NCI-H774 (cell line): ENCODE measurements around the gene MCF2L2.
"Not testable (repeated sequence)": the region's sequence is repeated elsewhere in the genome, so short reads cannot be mapped to it uniquely, and the experiment has no call there.

ENCODE experiments used
- DNase-seq: peaks from one replicate; lab custom pipeline; 2025; lab: John Stamatoyannopoulos, UW

Gene MCF2L2

GRCh38 chr3:183233966-183234365, 194.5 kb downstream of the MCF2L2 start:
- DNase-seq, result no peak

- DNase-seq, result no peak
These were observed 197.6 kb downstream of the MCF2L2 start for GRCh38 chr3:183230826-183231225.

DNA sequence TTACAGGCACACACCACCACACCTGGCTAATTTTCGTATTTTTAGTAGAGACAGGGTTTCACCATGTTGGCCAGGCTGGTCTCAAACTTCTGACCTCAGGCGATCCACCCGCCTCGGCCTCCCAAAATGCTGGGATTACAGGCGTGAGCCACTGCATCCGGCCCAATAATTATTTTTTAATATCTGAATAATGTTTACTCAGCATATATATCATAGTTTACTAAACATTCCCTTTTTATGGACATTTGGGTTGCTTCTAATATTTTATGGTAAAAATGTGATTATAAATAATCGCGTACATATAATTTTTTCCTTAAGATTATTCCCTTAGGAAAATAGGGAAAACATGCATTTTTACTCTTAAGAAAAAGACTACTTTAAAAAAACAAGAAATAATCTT, 198.2 kb downstream of the MCF2L2 start:
- not testable (repeated sequence) for DNase-seq

DNA sequence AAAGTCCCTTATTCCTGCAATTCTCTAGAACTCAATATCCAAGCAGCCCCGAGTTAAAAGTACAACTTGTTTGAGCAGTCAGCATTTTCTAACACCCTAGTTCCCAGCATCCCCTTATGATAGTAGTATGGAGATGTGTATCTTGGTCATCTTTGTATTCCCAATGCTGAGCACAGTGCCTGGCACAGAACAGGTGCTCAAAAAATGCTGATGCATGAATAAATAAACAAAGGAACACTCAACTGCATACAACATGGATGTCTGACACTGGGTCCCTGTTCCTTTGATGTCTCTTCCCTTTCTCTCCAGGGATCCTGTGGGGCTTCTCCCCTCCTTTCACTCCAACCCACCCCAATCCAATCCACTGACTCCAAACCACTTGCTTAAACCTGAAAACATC, 199.2 kb downstream of the MCF2L2 start:
- DNase-seq, result no peak

- DNase-seq, result no peak
These were observed 200.8 kb downstream of the MCF2L2 start for GRCh38 chr3:183227586-183227985.

GRCh38 chr3:183226333-183226890, 202.0 kb downstream of the MCF2L2 start:
- DNase-seq, result no peak

DNA sequence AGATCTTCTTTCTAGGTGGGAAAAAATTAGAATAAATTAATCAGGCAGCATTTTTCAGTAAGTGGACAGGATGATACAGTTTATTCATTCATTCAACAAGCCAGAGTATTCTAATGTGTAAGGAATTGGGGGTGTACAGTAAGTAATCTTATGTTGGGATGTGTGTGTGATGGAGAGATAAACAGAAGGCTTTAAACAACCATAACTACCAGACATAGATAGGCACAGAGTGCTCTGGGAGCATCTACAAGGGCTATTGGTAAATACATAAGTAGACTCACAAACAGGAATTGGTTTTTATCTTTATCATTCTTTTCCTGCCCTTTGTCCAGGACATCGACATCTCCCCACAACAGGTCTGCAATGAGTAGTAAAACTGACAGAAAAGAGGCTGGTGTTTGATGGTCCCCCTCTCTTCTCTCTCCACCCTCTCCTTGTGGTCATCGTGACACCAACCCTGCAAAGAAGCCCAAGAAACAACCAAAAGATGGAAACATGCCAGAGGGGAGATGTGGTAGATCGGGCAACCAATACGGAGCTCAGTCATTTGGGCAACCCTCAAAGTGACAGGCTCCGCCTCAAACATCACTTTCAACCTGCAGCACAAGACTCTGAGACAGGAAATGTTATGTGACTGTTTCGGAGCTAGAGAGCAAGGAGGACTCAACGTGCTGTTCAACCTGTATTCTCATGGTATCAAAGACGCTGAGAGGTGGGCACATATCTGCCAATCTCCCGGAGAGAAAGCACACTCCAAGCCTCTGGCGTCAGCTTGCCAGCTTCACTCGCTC, 204.0 kb downstream of the MCF2L2 start:
- DNase-seq, result no peak

GRCh38 chr3:183222631-183223235, 205.7 kb downstream of the MCF2L2 start:
- DNase-seq, result no peak

DNA sequence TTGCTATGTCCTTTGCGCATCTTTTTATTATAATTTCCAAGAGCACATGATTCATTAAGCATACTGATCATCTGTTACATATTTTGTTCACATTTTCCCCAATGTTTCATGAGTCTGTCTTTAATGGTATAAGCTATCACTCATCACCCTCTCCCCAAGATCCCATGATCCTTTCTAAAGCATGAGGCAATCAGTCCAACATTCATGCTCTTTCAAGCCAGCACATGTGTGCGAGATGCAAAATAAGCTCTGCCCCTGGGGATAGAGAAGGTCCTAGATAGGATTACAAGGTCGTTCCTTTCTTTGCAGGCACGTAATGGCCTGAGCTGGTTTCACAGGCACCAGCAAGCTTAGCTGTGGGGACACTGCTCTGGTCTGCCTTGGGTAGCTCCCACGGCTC, 207.6 kb downstream of the MCF2L2 start:
- no peak for DNase-seq

DNA sequence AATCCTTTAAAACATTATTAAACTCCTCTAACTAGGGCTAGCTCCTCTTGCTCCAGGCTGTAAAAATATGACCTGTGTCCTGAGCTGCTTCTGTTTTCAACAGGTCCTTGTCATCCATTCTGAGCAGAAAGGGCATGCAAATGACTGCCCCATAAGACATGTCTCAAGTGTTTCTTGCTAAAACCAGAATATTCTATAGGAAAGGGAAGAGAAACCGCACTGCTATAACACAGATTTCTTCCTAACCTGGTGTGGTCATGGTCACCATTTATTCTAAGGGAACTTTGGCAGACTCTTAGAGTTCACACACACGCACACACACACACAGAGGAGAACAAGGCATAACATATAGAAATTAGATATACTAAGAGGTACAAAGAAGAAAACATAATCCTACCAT, 209.6 kb downstream of the MCF2L2 start:
- DNase-seq, result no peak

DNA sequence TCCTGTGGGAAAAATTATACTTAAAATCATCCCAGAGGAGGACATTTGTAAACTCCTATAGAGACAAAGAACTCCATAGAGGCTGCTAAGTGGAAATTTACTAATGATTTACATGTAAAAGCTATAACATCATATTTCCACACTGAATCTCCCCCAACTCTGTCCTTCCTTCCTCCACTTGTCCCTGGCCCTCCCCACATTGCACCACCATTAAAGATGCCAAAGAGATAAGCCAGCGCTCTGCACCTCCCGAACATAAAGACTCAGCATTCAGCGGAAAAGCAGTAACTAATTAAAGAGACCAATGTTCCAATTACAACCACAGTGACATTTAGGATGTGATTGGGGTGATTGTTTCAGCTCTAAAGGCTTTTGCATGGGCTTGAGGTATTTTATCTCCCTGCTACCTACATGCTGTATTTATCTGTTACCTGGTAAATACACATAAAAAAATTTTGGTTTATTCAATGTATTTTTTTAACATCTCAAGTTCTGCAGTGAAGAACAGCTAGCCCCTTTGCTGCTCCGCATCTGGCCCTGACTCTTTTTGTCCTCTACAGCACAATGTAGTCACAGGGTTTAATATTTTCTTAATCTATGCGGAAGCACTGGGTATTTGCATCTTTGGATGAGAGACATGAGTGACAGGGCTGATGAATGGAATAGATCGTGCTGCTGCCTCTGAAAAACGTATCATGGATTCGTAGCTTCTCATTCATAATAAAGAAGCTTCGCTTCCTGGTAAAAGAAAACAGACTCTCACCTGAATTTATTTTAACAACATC, 210.7 kb downstream of the MCF2L2 start:
- no peak for DNase-seq

- no peak for DNase-seq
These were observed 212.7 kb downstream of the MCF2L2 start for GRCh38 chr3:183215591-183216202.

DNA sequence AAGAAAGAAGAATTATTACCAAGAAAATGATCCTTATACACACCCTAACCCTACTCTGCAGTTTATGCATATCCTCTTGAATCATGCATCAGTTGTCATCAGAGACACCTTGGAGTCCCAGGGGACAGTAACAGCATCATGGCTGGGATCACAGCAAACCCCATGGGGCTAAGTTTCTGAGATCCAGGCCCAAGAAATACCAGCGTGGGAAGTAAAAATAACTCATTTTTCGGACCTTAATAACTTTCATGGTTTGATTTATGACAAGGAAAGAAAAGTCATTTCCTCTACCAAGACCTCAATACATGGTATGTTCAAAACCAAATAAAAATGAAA, 214.2 kb downstream of the MCF2L2 start:
- no peak for DNase-seq

DNA sequence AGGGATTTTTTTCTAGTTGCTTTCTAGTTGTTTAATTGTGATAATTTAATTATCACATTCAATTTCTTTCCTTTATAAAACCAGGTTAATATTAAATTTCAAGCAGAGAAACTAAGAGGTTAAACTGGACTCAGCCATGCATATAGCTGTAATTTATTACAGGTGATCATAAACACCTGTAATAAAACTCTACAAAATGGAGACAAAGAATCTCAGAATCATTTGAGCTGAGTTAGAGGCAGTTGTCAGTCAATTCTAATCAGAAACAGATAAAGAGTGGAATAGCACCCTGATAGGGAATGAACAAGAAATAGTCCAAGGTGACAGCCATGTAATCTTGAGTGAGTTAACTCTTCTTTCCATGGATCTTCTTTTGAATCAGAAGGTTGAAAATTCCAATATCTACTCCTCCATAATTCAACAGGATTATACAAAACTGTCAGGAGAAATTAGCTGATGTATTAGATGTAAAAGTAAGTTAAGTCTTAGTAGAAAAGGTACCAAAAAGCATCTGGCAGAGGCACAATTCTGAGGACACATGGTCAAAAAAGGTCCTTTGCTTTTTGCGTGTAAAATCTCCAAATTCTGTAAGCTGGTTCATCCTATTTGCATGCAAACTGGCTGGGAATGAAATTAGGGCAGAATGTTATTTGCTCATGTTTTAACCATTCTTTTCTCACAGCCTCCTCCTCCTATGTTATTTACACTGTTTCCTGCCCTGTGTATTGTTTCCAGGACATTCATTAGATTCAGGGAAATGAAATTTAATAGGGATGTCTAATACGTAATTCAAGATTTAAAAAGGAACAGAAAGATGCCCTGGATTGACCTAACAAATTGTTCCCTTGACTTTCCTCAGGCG, 214.8 kb downstream of the MCF2L2 start:
- DNase-seq, result peak; percentile 29

DNA sequence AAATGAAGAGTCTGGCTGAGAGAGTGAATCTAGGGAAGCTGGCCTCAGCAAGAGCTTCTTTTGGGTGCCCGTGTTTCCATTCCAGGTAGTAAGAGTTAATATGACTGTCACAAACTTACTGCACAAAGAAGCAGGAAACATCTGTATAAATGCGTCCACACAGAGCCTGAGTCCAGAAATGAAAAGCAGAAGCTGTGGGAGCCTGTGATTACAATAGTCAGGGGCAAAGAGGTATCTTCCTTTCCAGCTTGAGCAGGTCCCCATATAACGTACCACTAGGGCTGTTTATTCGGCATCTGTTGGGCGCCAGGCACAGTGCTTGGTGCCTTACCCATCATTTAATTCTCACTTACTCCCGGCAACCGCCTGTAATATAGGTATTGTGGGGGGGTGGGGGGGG, 215.9 kb downstream of the MCF2L2 start:
- DNase-seq, result no peak

- no peak for DNase-seq
These were observed 216.3 kb downstream of the MCF2L2 start for GRCh38 chr3:183212096-183212495.

DNA sequence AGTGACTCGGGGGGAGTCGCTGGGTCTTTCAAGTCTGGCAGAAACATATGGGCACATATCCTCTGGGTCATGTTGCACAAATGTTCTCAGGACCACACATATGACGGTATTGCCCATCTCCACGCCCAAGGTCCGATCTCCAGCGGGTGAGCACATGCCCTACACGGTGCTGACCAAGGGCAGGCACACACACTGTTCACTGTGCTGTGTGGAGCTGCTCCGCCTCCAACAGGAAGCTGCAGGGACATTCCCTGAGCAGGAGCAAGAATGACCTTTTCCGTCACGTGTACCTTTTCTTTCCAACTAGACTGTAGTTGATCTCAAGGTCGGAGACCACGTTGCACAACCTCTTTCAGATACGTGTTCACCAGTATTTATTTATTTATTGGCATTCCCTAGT, 217.1 kb downstream of the MCF2L2 start:
- DNase-seq, result no peak

DNA sequence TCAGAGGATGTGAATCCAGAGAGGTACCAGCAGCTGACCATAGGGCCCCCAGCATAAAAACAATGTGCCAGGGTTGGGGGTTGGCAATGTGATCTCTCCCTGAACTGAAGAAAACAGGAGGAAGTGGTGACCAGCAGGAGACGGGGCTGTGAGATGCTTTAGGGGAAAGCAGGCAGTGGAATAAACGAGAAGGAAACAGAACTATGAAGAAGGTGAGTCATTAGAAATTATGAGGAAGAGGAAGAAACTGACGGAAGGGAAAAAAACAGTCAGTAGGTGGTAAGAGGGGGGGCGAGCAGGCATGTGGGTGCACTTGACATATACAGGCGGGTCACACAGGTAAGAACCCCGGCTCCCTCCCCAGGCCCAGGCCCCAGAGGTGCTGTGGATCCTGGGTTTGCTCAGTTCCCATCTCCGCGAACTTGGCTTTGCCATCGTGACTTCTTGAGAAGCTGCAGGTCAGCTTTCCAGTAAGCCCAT, 217.5 kb downstream of the MCF2L2 start:
- no peak for DNase-seq

DNA sequence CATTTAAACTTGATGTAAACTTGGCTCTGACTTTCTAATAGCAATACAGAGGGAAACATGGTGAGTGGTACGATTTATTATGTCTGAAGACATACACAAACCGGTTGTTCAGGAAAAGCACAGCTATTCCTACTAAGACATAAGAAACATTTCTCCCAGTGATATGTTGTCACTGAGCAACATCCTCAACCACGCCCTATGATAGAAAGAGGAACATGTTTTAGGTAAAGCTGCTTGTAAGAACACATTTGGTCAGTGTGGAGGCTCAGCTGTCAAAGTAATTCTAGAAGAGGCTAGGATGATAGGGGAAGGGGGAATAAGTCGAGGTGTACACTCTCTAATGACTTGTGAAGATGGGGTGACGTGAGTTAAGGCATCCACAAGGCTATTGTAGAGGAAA, 218.1 kb downstream of the MCF2L2 start:
- DNase-seq, result no peak

GRCh38 chr3:183208800-183209199, 219.6 kb downstream of the MCF2L2 start:
- no peak for DNase-seq

- DNase-seq, result no peak
These were observed 220.2 kb downstream of the MCF2L2 start for GRCh38 chr3:183208260-183208659.
